Measurements from ENCODE around the gene NTHL1.

NTHL1 gene

GRCh38 chr16:2083876-2084780 lies 36.5 kb upstream of the NTHL1 start:
- no peak for TF ChIP-seq CTCF (IDR thresholded peaks at IDR 0.05)
- Histone ChIP-seq H3K27ac (no peak overlapping the region), H3K4me3 (no peak overlapping the region)
- no peak for DNase-seq (ENCODE audit: low spot score)

- H3K4me3 ChIP-seq: no peak overlapping the region
- TF ChIP-seq CTCF (IDR thresholded peaks at IDR 0.05): no peak
- no peak for DNase-seq (ENCODE audit: low spot score)
- no peak overlapping the region for H3K27ac ChIP-seq
Observed at GRCh38 chr16:2083409-2083808, 35.8 kb upstream of the NTHL1 start.

- Histone ChIP-seq H3K27ac (no peak overlapping the region), H3K4me3 (no peak overlapping the region)
- TF ChIP-seq CTCF (IDR thresholded peaks at IDR 0.05): no peak
- DNase-seq (ENCODE audit: low spot score): no peak
Observed at GRCh38 chr16:2082983-2083364, 35.3 kb upstream of the NTHL1 start.

- no peak for TF ChIP-seq CTCF (IDR thresholded peaks at IDR 0.05)
- no peak for DNase-seq (ENCODE audit: low spot score)
- Histone ChIP-seq H3K27ac (peak overlapping the region in 1 of 2 donors; percentile 32), H3K4me3 (no peak overlapping the region)
Observed at GRCh38 chr16:2082171-2082982, 34.7 kb upstream of the NTHL1 start.

- DNase-seq (ENCODE audit: low spot score): no peak
- no peak for TF ChIP-seq CTCF (IDR thresholded peaks at IDR 0.05)
- Histone ChIP-seq H3K27ac (peak overlapping the region in 1 of 2 donors; percentile 32), H3K4me3 (no peak overlapping the region)
Observed at GRCh38 chr16:2081201-2082084, 33.8 kb upstream of the NTHL1 start.

GRCh38 chr16:2079991-2080390 lies 32.4 kb upstream of the NTHL1 start:
- no peak for TF ChIP-seq CTCF (IDR thresholded peaks at IDR 0.05)
- no peak overlapping the region for H3K27ac ChIP-seq
- H3K4me3 ChIP-seq: no peak overlapping the region
- DNase-seq (ENCODE audit: low spot score): no peak
